Kidney (tissue), 14 donors: Measurements from ENCODE around the gene CLCNKB. TPM values are rescaled to one million over a fixed set of nuclear protein-coding genes. Genes with fewer than 3 reads are reported as not detected.

Experiments used
- DNase-seq, 5 donors: peaks; one replicate each; pipeline ENCODE4 v3.0.0-alpha.2; 2013 to 2020
- FAIRE-seq: peaks from 2 replicates; lab custom pipeline; 2012; peaks lifted over from hg19 to GRCh38; lab: Jason Lieb, UNC
- H3K27ac ChIP-seq, 2 donors: one replicate each; pipeline ENCODE4 v1.7.0; 2013; ENCODE audit warnings: low read depth in 2 of 2, low read length in 2 of 2, inconsistent platforms in 1 of 2
- H3K27me3 ChIP-seq: one replicate; pipeline ENCODE4 v1.7.1; 2013; ENCODE audit warnings: low read length, inconsistent platforms; ENCODE audit not compliant: control insufficient read depth, insufficient read depth
- H3K36me3 ChIP-seq, 3 donors: one replicate each; pipeline versions ENCODE4 v1.7.0 to v1.7.1; 2013; ENCODE audit warnings: low read length in 3 of 3, control low read depth in 1 of 3, inconsistent platforms in 1 of 3; ENCODE audit not compliant: insufficient read depth in 3 of 3, control insufficient read depth in 2 of 3
- H3K4me1 ChIP-seq, 3 donors: one replicate each; pipeline versions ENCODE4 v1.7.0 to v1.7.1; 2013; ENCODE audit warnings: low read length in 3 of 3, inconsistent platforms in 1 of 3, low read depth in 1 of 3; ENCODE audit not compliant: control insufficient read depth in 2 of 3, insufficient read depth in 2 of 3
- H3K4me3 ChIP-seq, 3 donors: one replicate each; pipeline versions ENCODE4 v1.7.0 to v1.8.1; 2013; ENCODE audit warnings: low read length in 3 of 3, control low read depth in 1 of 3, inconsistent platforms in 1 of 3
- H3K9ac ChIP-seq, 3 donors: one replicate each; pipeline versions ENCODE4 v1.7.0 to v1.7.1; 2013; ENCODE audit warnings: low read length in 3 of 3, control low read depth in 1 of 3, inconsistent platforms in 1 of 3
- H3K9me3 ChIP-seq, 3 donors: one replicate each; pipeline versions ENCODE4 v1.7.0 to v1.7.1; 2013; ENCODE audit warnings: low read length in 3 of 3, control low read depth in 1 of 3, inconsistent platforms in 1 of 3; ENCODE audit not compliant: control insufficient read depth in 2 of 3, insufficient read depth in 1 of 3
- intact Hi-C: fragments of 100-400 bp; cut with DNase I; formaldehyde crosslinking; loops from one replicate; pipeline ENCODE4 v1.11.1; 2022
- polyA plus RNA-seq: library from polyadenylated mRNA; stranded (reverse); fragments of 350-450 nt; fragmentation: Illumina TruSeq; extraction: RNeasy Lipid Tissue Mini Kit (QIAGEN cat#74804); gene quantifications from one replicate; pipeline ENCODE4 v1.2.3, GENCODE V29; 2014; ENCODE audit warnings: low read depth, low replicate concordance; ENCODE audit not compliant: insufficient read depth
- total RNA-seq: library from RNA; stranded (reverse); fragmentation: NEBNext Ultra II Directional; extraction: Animal tissue kit (Norgen Biotek cat#: 25700); gene quantifications from one replicate; pipeline ENCODE4 v1.2.1, GENCODE V29; 2021
- TF ChIP-seq, protein P1 (sequence below): IDR thresholded peaks from 3 replicates; pipeline ENCODE4 v1.5.1; 2012; ENCODE audit warnings: mild to moderate bottlenecking, moderate library complexity, borderline replicate concordance; ENCODE audit not compliant: insufficient read depth; ENCODE audit errors: extremely low read depth
- donor health status: control.
- donor health status: control.
- donor health status: control.
- donor health status: control.
- donor health status: control.
- donor health status: DM: yes; HTN: yes; CAD: no.
- donor health status: Normal renal cell carcinoma (clear cell type).

CLCNKB gene
- total and polyA plus RNA-seq, 2 donors from 2014 or later: 60.6 to 519 TPM

DNA sequence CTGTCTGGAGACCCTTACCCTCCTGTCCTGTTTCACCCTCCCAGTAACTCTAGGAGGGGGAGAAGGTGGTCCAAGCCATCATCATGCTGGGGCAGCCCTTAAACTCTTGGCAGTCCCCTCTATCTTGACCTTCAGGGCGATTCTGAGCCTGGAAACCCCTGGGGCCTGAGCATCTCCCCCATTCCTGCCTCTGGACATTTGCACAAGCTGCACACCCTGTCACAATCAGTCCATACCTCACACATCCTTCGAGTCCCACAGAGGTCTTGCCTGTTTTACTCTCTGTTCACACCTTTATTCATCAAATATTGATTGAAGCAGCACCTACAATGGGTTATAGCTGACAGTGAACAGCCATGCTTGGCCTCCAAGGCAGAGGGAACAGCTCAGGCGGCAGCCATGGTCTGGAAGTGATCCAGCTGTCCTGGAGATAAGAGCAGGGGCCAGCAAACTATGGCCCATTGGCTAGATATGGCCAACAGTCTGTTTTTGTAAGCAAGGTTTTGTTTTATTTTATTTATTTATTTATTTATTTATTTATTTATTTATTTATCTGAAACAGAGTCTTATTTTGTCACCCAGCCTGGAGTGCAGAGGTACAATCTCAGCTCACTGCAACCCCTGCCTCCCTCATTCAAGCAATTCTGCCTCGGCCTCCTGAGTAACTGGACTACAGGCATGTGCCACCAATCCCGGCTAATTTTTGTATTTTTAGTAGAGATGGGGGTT is 37.0 kb downstream of the CLCNKB start:
- Histone ChIP-seq H3K9me3 (no peaks in the 10 kb centered on the region), H3K4me3 (no peak overlapping the region), H3K36me3 (no peaks in the 10 kb centered on the region), H3K27me3 (no peaks in the 10 kb centered on the region), H3K4me1 (peaks cover 0 to 12% (median 6%) of the 10 kb centered on the region in 3 donors), H3K27ac (no peak overlapping the region), H3K9ac (no peak overlapping the region)
- FAIRE-seq (no peak), DNase-seq (no peak)
- intact Hi-C loops: loop anchor here (10.0 kb wide), 2 partner anchors 164 to 274 kb away; partner anchors contain the start of gene FBXO42
- TF ChIP-seq, protein P1, sequence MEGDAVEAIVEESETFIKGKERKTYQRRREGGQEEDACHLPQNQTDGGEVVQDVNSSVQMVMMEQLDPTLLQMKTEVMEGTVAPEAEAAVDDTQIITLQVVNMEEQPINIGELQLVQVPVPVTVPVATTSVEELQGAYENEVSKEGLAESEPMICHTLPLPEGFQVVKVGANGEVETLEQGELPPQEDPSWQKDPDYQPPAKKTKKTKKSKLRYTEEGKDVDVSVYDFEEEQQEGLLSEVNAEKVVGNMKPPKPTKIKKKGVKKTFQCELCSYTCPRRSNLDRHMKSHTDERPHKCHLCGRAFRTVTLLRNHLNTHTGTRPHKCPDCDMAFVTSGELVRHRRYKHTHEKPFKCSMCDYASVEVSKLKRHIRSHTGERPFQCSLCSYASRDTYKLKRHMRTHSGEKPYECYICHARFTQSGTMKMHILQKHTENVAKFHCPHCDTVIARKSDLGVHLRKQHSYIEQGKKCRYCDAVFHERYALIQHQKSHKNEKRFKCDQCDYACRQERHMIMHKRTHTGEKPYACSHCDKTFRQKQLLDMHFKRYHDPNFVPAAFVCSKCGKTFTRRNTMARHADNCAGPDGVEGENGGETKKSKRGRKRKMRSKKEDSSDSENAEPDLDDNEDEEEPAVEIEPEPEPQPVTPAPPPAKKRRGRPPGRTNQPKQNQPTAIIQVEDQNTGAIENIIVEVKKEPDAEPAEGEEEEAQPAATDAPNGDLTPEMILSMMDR: no peak

DNA sequence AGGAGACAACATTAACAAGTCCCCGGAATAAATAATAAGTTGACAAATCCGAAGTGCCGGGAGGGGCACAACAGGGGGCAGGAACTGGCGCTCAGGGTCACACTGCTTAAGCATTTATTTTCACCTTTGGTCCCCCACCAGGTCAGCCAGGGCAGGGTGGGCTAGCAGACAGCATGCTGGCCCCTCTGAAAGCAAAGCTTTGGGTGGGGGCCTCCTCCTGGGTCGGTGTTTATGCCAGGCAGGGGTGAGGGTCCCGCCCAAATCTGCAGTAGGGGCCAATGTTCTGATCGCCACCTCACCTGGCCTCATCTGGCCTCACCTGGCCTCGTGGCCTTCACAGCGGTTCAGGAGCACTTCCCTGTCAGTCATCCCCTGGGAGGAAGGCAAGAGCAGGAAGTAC is 38.1 kb downstream of the CLCNKB start:
- DNase-seq (peak in 1 of 5 donors; percentile 43), FAIRE-seq (no peak)
- no peaks in the 10 kb centered on the region for H3K9me3 ChIP-seq
- no peak overlapping the region for H3K27ac ChIP-seq
- peaks cover 0 to 9% (median 6%) of the 10 kb centered on the region in 3 donors for H3K4me1 ChIP-seq
- intact Hi-C loops: loop anchor here (10.0 kb wide), 2 partner anchors 163 to 273 kb away; partner anchors contain the start of gene FBXO42
- no peak overlapping the region for H3K9ac ChIP-seq
- TF ChIP-seq, protein P1: no peak
- no peaks in the 10 kb centered on the region for H3K27me3 ChIP-seq
- no peaks in the 10 kb centered on the region for H3K36me3 ChIP-seq
- H3K4me3 ChIP-seq: no peak overlapping the region

DNA sequence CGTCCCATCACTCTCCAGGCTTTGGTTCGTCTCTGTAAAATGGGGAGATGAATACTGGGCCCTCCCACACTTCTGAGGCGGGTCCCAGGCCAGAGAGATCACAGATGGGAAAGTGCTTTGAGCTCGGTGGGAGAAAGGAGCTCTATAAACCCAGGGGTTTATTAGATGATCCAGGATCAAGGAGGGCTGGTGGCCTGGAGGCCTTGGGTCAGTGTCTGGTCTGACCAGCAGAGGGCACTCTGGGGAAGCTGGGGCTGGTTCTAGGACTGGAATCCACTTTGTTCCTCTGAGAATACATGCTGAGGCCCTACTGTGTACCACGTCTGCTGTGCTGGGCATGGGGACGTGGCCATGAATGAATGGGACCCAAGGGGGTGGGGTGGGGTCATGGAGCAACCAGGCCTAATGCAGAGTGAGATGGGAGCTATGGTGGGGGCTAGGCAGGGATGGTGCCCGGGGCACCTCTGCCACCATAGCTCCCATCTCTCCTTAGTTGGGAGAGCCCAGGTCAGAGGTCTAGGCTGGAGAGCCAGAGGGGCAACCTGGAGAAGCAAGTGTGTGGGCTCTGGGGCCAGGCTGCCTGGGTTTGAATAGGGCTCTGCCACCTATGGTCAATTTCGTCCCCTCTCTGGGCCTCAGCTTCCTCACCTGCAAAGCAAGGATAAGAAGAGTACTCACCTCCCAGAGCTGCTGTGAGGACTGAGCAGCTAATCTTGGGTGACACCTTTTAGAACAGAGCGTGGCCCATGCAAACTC is 38.9 kb downstream of the CLCNKB start:
- Histone ChIP-seq H3K9ac (no peak overlapping the region), H3K4me3 (no peak overlapping the region), H3K27ac (no peak overlapping the region), H3K9me3 (no peaks in the 10 kb centered on the region), H3K4me1 (peaks cover 0 to 4% (median under 1%) of the 10 kb centered on the region in 3 donors), H3K27me3 (no peaks in the 10 kb centered on the region), H3K36me3 (no peaks in the 10 kb centered on the region)
- TF ChIP-seq, protein P1: peak; percentile 85
- intact Hi-C loops: loop anchor here (10.0 kb wide), 2 partner anchors 162 to 272 kb away; partner anchors contain the start of gene FBXO42
- no peak for FAIRE-seq
- peak in 4 of 5 donors; percentile 60 to 72 (median 60) for DNase-seq
